Common myeloid progenitor, CD34-positive (primary cell): Measurements from ENCODE around the gene ALPI.

Experiments
- CTCF ChIA-PET: fragments of 350-600 bp; sonication (Branson Sonifier 250); formaldehyde crosslinking; loops from one replicate; lab custom pipeline; 2021; ENCODE audit warnings: antibody characterized with exemption; lab: Charles Lee
- POLR2A ChIA-PET: fragments of 350-600 bp; sonication (Branson Sonifier 250); formaldehyde crosslinking; loops from one replicate; lab custom pipeline; 2021; ENCODE audit warnings: antibody characterized with exemption; lab: Charles Lee
- DNase-seq, 3 donors: peaks; one replicate each; pipeline versions ENCODE4 v3.0.0 to v3.0.0-alpha.2; 2013
- H3K27ac ChIP-seq, 2 experiments: 1 replicate in 1 of 2; 2 replicates in 1 of 2; pipeline ENCODE4 v1.7.0; 2013; ENCODE audit warnings: inconsistent platforms in 2 of 2, low read length in 2 of 2, mild to moderate bottlenecking in 2 of 2, low read depth in 1 of 2, moderate library complexity in 1 of 2; ENCODE audit not compliant: severe bottlenecking in 2 of 2, insufficient read depth in 1 of 2, poor library complexity in 1 of 2
- H3K27me3 ChIP-seq, 5 experiments: replicated peaks in 2 of 5; 1 replicate in 3 of 5; 2 replicates in 2 of 5; pipeline versions ENCODE4 v1.6.1 to v1.7.0; 2013; ENCODE audit warnings: low read length in 4 of 5, mild to moderate bottlenecking in 2 of 5, moderate library complexity in 2 of 5, inconsistent platforms in 1 of 5; ENCODE audit not compliant: insufficient read depth in 5 of 5, control insufficient read depth in 4 of 5
- H3K36me3 ChIP-seq, 4 experiments: 1 replicate in 2 of 4; 2 replicates in 2 of 4; pipeline versions ENCODE4 v1.6.1 to v1.7.0; 2013; ENCODE audit warnings: low read length in 3 of 4, control low read depth in 1 of 4, mild to moderate bottlenecking in 1 of 4; ENCODE audit not compliant: control insufficient read depth in 4 of 4, insufficient read depth in 4 of 4
- H3K4me1 ChIP-seq, 4 experiments: 1 replicate in 3 of 4; 2 replicates in 1 of 4; pipeline versions ENCODE4 v1.6.1 to v1.7.1; 2013; ENCODE audit warnings: low read length in 3 of 4, mild to moderate bottlenecking in 3 of 4, control low read depth in 1 of 4, inconsistent platforms in 1 of 4, moderate library complexity in 1 of 4; ENCODE audit not compliant: control insufficient read depth in 4 of 4, insufficient read depth in 4 of 4; ENCODE audit errors: control extremely low read depth in 1 of 4
- H3K4me3 ChIP-seq, 7 experiments: 1 replicate in 4 of 7; 2 replicates in 3 of 7; pipeline versions ENCODE4 v1.5.1 to v1.7.0; 2013; ENCODE audit warnings: mild to moderate bottlenecking in 7 of 7, low read length in 6 of 7, moderate library complexity in 6 of 7, inconsistent platforms in 2 of 7, low read depth in 2 of 7, control low read depth in 1 of 7; ENCODE audit not compliant: insufficient read depth in 4 of 7, control insufficient read depth in 1 of 7; ENCODE audit errors: extremely low read depth in 1 of 7
- H3K9me3 ChIP-seq, 5 experiments: 1 replicate in 4 of 5; 2 replicates in 1 of 5; pipeline versions ENCODE4 v1.6.1 to v1.7.1; 2013; ENCODE audit warnings: low read length in 4 of 5, mild to moderate bottlenecking in 2 of 5, inconsistent platforms in 1 of 5, low read depth in 1 of 5, moderate library complexity in 1 of 5; ENCODE audit not compliant: control insufficient read depth in 4 of 5, insufficient read depth in 2 of 5; ENCODE audit errors: control extremely low read depth in 1 of 5
- WGBS: methylation state at CpG from one replicate; pipeline ENCODE4 v1.1.5; 2013; ENCODE audit not compliant: insufficient coverage; 5-methylcytosine and 5-hydroxymethylcytosine counted together

The ALPI gene

GRCh38 chr2:232456296-232457120, 555 bp downstream of the ALPI start:
- no peaks in the 10 kb centered on the region for H3K4me1 ChIP-seq
- H3K4me3 ChIP-seq, result no peak overlapping the region
- ChIA-PET CTCF (interaction anchor here (2.7 kb wide), 1 partner anchor 9 kb away, joined by 8 read pairs; no protein-coding TSS in a partner anchor), POLR2A (no interaction called here)
- no peak for DNase-seq
- H3K36me3 ChIP-seq, result no peaks in the 10 kb centered on the region
- H3K27ac ChIP-seq, result no peak overlapping the region
- no peaks in the 10 kb centered on the region for H3K9me3 ChIP-seq
- whole genome bisulfite sequencing, result 97% methylated on average over 26 of the region's 27 CpGs
- H3K27me3 ChIP-seq, result peaks cover 0 to 33% (median 13%) of the 10 kb centered on the region in 5 experiments

GRCh38 chr2:232457121-232458011, 1.4 kb downstream of the ALPI start:
- no peaks in the 10 kb centered on the region for H3K4me1 ChIP-seq
- POLR2A ChIA-PET, result no interaction called here
- DNase-seq, result no peak
- H3K36me3 ChIP-seq, result no peaks in the 10 kb centered on the region
- H3K27me3 ChIP-seq, result peaks cover 0 to 36% (median 13%) of the 10 kb centered on the region in 5 experiments
- H3K9me3 ChIP-seq, result peaks cover 0 to 3% (median 0%) of the 10 kb centered on the region in 5 experiments
- no peak overlapping the region for H3K4me3 ChIP-seq
- WGBS, result 90% methylated on average over 16 of the region's 21 CpGs
- CTCF ChIA-PET, result interaction anchor here (2.7 kb wide), 1 partner anchor 8 kb away, joined by 8 read pairs; no protein-coding TSS in a partner anchor
- H3K27ac ChIP-seq, result no peak overlapping the region

- peaks cover 0 to 4% (median 0%) of the 10 kb centered on the region in 5 experiments for H3K9me3 ChIP-seq
- POLR2A ChIA-PET, result no interaction called here
- H3K4me1 ChIP-seq, result no peaks in the 10 kb centered on the region
- H3K36me3 ChIP-seq, result no peaks in the 10 kb centered on the region
- no peak for DNase-seq
- CTCF ChIA-PET, result no interaction called here
- H3K4me3 ChIP-seq, result no peak overlapping the region
- H3K27ac ChIP-seq, result no peak overlapping the region
- H3K27me3 ChIP-seq, result peaks cover 0 to 36% (median 13%) of the 10 kb centered on the region in 5 experiments
- 93% methylated on average over 18 of the region's 25 CpGs for WGBS
Observed at GRCh38 chr2:232458051-232458660, 2.2 kb downstream of the ALPI start.

- CTCF ChIA-PET, result no interaction called here
- no peak overlapping the region for H3K27ac ChIP-seq
- peaks cover 0 to 39% (median 15%) of the 10 kb centered on the region in 5 experiments for H3K27me3 ChIP-seq
- WGBS, result 57% methylated on average over 50 of the region's 56 CpGs
- no peak overlapping the region for H3K4me3 ChIP-seq
- POLR2A ChIA-PET, result no interaction called here
- peaks cover 0 to 4% (median 0%) of the 10 kb centered on the region in 5 experiments for H3K9me3 ChIP-seq
- no peaks in the 10 kb centered on the region for H3K36me3 ChIP-seq
- no peaks in the 10 kb centered on the region for H3K4me1 ChIP-seq
- no peak for DNase-seq
Observed at GRCh38 chr2:232458661-232459418, 2.9 kb downstream of the ALPI start.

- Histone ChIP-seq H3K36me3 (no peaks in the 10 kb centered on the region), H3K9me3 (peaks cover 0 to 4% (median 0%) of the 10 kb centered on the region in 5 experiments), H3K27me3 (peaks cover 0 to 39% (median 17%) of the 10 kb centered on the region in 5 experiments), H3K4me3 (no peak overlapping the region), H3K4me1 (no peaks in the 10 kb centered on the region), H3K27ac (no peak overlapping the region)
- DNase-seq, result no peak
- ChIA-PET CTCF (no interaction called here), POLR2A (no interaction called here)
- 90% methylated on average over 8 of the region's 11 CpGs for WGBS
Observed at GRCh38 chr2:232459419-232460035, 3.6 kb downstream of the ALPI start.

- H3K4me1 ChIP-seq, result no peaks in the 10 kb centered on the region
- 80% methylated on average over 1 of the region's 2 CpGs for WGBS
- H3K9me3 ChIP-seq, result peaks cover 0 to 4% (median 0%) of the 10 kb centered on the region in 5 experiments
- no peak overlapping the region for H3K4me3 ChIP-seq
- POLR2A ChIA-PET, result no interaction called here
- H3K27ac ChIP-seq, result no peak overlapping the region
- DNase-seq, result no peak
- CTCF ChIA-PET, result interaction anchor here (1.0 kb wide), 1 partner anchor 61 kb away, joined by 3 read pairs; the partner anchor contains the start of gene PRSS56
- H3K27me3 ChIP-seq, result peaks cover 0 to 39% (median 17%) of the 10 kb centered on the region in 5 experiments
- no peaks in the 10 kb centered on the region for H3K36me3 ChIP-seq
Observed at GRCh38 chr2:232460171-232460570, 4.2 kb downstream of the ALPI start.
